DOHH2 (cell line): ENCODE data around the gene KIF2C.
A peak's percentile ranks its signal among the peaks of the same experiment; 100 is the strongest.

Experiments
- H3F3A ChIP-seq: fragments of 200-600 bp; sonication (generic), shearing (Covaris generic); 2 replicates; pipeline ENCODE4 v1.6.0; 2016; ENCODE audit warnings: antibody characterized with exemption, mild to moderate bottlenecking; ENCODE audit not compliant: control insufficient read depth, insufficient read depth
- H3K27ac ChIP-seq: fragments of 200-600 bp; sonication (generic); 2 replicates; pipeline ENCODE4 v1.5.1; 2014; ENCODE audit warnings: low read depth, mild to moderate bottlenecking, low read length, moderate library complexity
- H3K27me3 ChIP-seq: fragments of 200-600 bp; sonication (generic); 2 replicates; pipeline ENCODE4 v1.6.1; 2014; ENCODE audit warnings: mild to moderate bottlenecking, low read length, mixed read lengths; ENCODE audit not compliant: control insufficient read depth
- H3K36me3 ChIP-seq: fragments of 200-600 bp; sonication (generic); 2 replicates; pipeline ENCODE4 v1.6.1; 2014; ENCODE audit warnings: mild to moderate bottlenecking, low read length, moderate library complexity, mixed read lengths; ENCODE audit not compliant: control insufficient read depth
- H3K4me1 ChIP-seq: fragments of 200-600 bp; sonication (generic); 2 replicates; pipeline ENCODE4 v1.6.1; 2014; ENCODE audit warnings: mild to moderate bottlenecking, low read length, mixed read lengths; ENCODE audit not compliant: control insufficient read depth
- H3K4me2 ChIP-seq: fragments of 200-600 bp; sonication (generic); 2 replicates; pipeline ENCODE4 v1.6.0; 2014; ENCODE audit warnings: mild to moderate bottlenecking, low read length, moderate library complexity
- H3K4me3 ChIP-seq: fragments of 200-600 bp; sonication (generic); 2 replicates; pipeline ENCODE4 v1.5.1; 2014; ENCODE audit warnings: mild to moderate bottlenecking, low read length, mixed read lengths
- H3K79me2 ChIP-seq: fragments of 200-600 bp; sonication (generic); 2 replicates; pipeline ENCODE4 v1.6.1; 2014; ENCODE audit warnings: mild to moderate bottlenecking, low read length, mixed read lengths; ENCODE audit not compliant: control insufficient read depth
- H3K9me2 ChIP-seq: fragments of 200-600 bp; sonication (generic); replicated peaks from 2 replicates; pipeline ENCODE4 v1.6.1; 2014; ENCODE audit warnings: mild to moderate bottlenecking, low read length, mixed read lengths; ENCODE audit not compliant: control insufficient read depth
- H3K9me3 ChIP-seq: fragments of 200-600 bp; sonication (generic); 2 replicates; pipeline ENCODE4 v1.6.1; 2014; ENCODE audit warnings: antibody characterized with exemption, low read length, mixed read lengths; ENCODE audit not compliant: control insufficient read depth, insufficient read depth
- H4K20me1 ChIP-seq: fragments of 200-600 bp; sonication (generic); 2 replicates; pipeline ENCODE4 v1.6.0; 2014; ENCODE audit warnings: low read depth, mild to moderate bottlenecking, antibody characterized with exemption, low read length, moderate library complexity; ENCODE audit not compliant: control insufficient read depth, insufficient read depth
- EZH2phosphoT487 ChIP-seq: fragments of 200-600 bp; sonication (generic); IDR thresholded peaks from 2 replicates; pipeline ENCODE4 v1.6.1; 2017; ENCODE audit warnings: borderline replicate concordance, mild to moderate bottlenecking, antibody characterized with exemption, low read length, moderate library complexity, mixed read lengths
- TF ChIP-seq, protein P1 (sequence below): fragments of 200-600 bp; sonication (generic); IDR thresholded peaks from one replicate; pipeline ENCODE4 v1.5.1; 2014; ENCODE audit warnings: antibody characterized with exemption, mild to moderate bottlenecking, low read depth, low read length; ENCODE audit not compliant: poor library complexity, severe bottlenecking

Gene KIF2C

GRCh38 chr1:44785501-44786137, 46.0 kb downstream of the KIF2C start:
- Histone ChIP-seq H3F3A (peaks cover 59% of the 10 kb centered on the region), H3K4me3 (peak overlapping the region; percentile 68), H3K4me1 (peaks cover 43% of the 10 kb centered on the region), H3K27me3 (no peaks in the 10 kb centered on the region), H3K36me3 (peaks cover 16% of the 10 kb centered on the region), H3K9me3 (no peaks in the 10 kb centered on the region), H3K9me2 (no peaks in the 10 kb centered on the region), H3K79me2 (no peaks in the 10 kb centered on the region), H3K27ac (no peak overlapping the region; the same call in 1 of the 2 replicates), H3K4me2 (peak overlapping the region; percentile 74), H4K20me1 (no peaks in the 10 kb centered on the region)
- TF ChIP-seq EZH2phosphoT487: no peak
- TF ChIP-seq, protein P1, sequence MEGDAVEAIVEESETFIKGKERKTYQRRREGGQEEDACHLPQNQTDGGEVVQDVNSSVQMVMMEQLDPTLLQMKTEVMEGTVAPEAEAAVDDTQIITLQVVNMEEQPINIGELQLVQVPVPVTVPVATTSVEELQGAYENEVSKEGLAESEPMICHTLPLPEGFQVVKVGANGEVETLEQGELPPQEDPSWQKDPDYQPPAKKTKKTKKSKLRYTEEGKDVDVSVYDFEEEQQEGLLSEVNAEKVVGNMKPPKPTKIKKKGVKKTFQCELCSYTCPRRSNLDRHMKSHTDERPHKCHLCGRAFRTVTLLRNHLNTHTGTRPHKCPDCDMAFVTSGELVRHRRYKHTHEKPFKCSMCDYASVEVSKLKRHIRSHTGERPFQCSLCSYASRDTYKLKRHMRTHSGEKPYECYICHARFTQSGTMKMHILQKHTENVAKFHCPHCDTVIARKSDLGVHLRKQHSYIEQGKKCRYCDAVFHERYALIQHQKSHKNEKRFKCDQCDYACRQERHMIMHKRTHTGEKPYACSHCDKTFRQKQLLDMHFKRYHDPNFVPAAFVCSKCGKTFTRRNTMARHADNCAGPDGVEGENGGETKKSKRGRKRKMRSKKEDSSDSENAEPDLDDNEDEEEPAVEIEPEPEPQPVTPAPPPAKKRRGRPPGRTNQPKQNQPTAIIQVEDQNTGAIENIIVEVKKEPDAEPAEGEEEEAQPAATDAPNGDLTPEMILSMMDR: no peak

- Histone ChIP-seq H3K4me1 (peaks cover 42% of the 10 kb centered on the region), H3F3A (peaks cover 52% of the 10 kb centered on the region), H3K79me2 (no peaks in the 10 kb centered on the region), H4K20me1 (no peaks in the 10 kb centered on the region), H3K27me3 (no peaks in the 10 kb centered on the region), H3K27ac (peak overlapping the region; percentile 13; the same call in 1 of the 2 replicates), H3K9me2 (no peaks in the 10 kb centered on the region), H3K9me3 (no peaks in the 10 kb centered on the region), H3K4me2 (peak overlapping the region; percentile 74), H3K36me3 (peaks cover 10% of the 10 kb centered on the region), H3K4me3 (peak overlapping the region; percentile 68)
- TF ChIP-seq, protein P1: peak; percentile 98
- TF ChIP-seq EZH2phosphoT487: no peak
Measured at GRCh38 chr1:44786138-44786840, 46.7 kb downstream of the KIF2C start.

DNA sequence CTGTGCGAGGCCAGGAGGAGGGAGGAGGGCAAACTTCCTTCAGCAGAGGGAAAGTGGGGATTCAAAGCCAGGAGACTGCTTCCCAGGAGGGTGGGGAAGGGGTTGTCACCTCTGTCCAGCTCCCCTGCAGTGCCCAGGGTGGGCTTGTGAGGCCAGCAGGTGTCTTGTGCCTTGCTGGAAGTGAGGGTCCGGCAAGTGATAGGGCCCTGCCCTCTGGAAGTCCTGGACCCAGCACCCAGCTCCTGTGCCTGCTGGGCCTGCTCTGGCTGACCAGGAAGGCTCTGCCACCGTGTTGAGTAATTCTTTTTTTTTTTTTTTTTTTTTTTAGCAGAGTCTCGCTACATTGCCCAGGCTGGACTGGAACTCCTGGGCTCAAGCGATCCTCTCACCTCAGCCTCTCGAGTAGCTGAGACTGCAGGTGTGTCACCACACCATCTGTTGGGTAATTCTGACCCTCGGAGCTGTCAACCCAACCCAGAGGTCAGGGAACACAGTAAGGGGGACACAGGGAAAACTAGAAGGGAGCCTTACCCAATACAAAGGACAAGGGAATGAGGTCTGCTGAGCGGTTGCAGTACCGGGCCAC, 47.3 kb downstream of the KIF2C start:
- H3K27ac ChIP-seq: peak overlapping the region; percentile 13; the same call in 1 of the 2 replicates
- H3K27me3 ChIP-seq: no peaks in the 10 kb centered on the region
- peak overlapping the region; percentile 74 for H3K4me2 ChIP-seq
- no peaks in the 10 kb centered on the region for H4K20me1 ChIP-seq
- peaks cover 39% of the 10 kb centered on the region for H3K4me1 ChIP-seq
- H3K9me2 ChIP-seq: no peaks in the 10 kb centered on the region
- H3K79me2 ChIP-seq: no peaks in the 10 kb centered on the region
- H3K9me3 ChIP-seq: no peaks in the 10 kb centered on the region
- no peak overlapping the region; the same call in 1 of the 2 replicates for H3K4me3 ChIP-seq
- peaks cover 46% of the 10 kb centered on the region for H3F3A ChIP-seq
- H3K36me3 ChIP-seq: peaks cover 3% of the 10 kb centered on the region
- TF ChIP-seq EZH2phosphoT487: no peak
- TF ChIP-seq, protein P1: no peak
